NCI-H1436 (cell line): ENCODE results near the gene C1orf167.

Experiments used
- DNase-seq: peaks from one replicate; lab custom pipeline; 2025; lab: John Stamatoyannopoulos, UW

C1orf167 gene

GRCh38 chr1:11784256-11784992 is 22.4 kb downstream of the C1orf167 start:
- DNase-seq, result no peak

GRCh38 chr1:11784993-11785769 is 23.2 kb downstream of the C1orf167 start:
- no peak for DNase-seq

GRCh38 chr1:11786168-11786567 is 24.2 kb downstream of the C1orf167 start:
- DNase-seq, result no peak

GRCh38 chr1:11787251-11787803 is 25.3 kb downstream of the C1orf167 start:
- DNase-seq, result no peak

GRCh38 chr1:11787804-11788436 is 25.9 kb downstream of the C1orf167 start:
- no peak for DNase-seq

GRCh38 chr1:11788549-11789053 is 26.6 kb downstream of the C1orf167 start:
- no peak for DNase-seq

- no peak for DNase-seq
These were observed 27.4 kb downstream of the C1orf167 start for GRCh38 chr1:11789126-11790067.

GRCh38 chr1:11790101-11790879 is 28.3 kb downstream of the C1orf167 start:
- DNase-seq, result no peak

- no peak for DNase-seq
These were observed 29.1 kb downstream of the C1orf167 start for GRCh38 chr1:11790880-11791715.

GRCh38 chr1:11792106-11792505 is 30.1 kb downstream of the C1orf167 start:
- no peak for DNase-seq

- DNase-seq, result no peak
These were observed 31.8 kb downstream of the C1orf167 start for GRCh38 chr1:11793819-11794218.

GRCh38 chr1:11794446-11795237 is 32.6 kb downstream of the C1orf167 start:
- DNase-seq, result no peak

- DNase-seq, result no peak
These were observed 33.4 kb downstream of the C1orf167 start for GRCh38 chr1:11795238-11795890.

GRCh38 chr1:11796036-11796828 is 34.2 kb downstream of the C1orf167 start:
- no peak for DNase-seq

- no peak for DNase-seq
These were observed 35.7 kb downstream of the C1orf167 start for GRCh38 chr1:11797525-11798216.

GRCh38 chr1:11799099-11799498 is 37.1 kb downstream of the C1orf167 start:
- no peak for DNase-seq

GRCh38 chr1:11799896-11800295 is 37.9 kb downstream of the C1orf167 start:
- no peak for DNase-seq
